Body of pancreas (tissue), 4 donors: ENCODE results near the gene GALNTL6. TPM values are rescaled to one million over a fixed set of nuclear protein-coding genes. Genes with fewer than 3 reads are reported as not detected.

Experiments used
- ATAC-seq: fragments of 150-250 bp; one replicate; pipeline ENCODE4 v1.9.1; 2016
- DNase-seq, 4 donors: peaks; one replicate each; pipeline ENCODE4 v3.0.0-alpha.2; 2019
- H3K27ac ChIP-seq, 4 donors: fragments of 200-600 bp; sonication (generic); 1 replicate in 3 of 4; 2 replicates in 1 of 4; pipeline versions ENCODE4 v1.5.1 to v1.6.1; 2016 to 2019; ENCODE audit warnings: mild to moderate bottlenecking in 1 of 4, mixed read lengths in 1 of 4, moderate library complexity in 1 of 4
- H3K27me3 ChIP-seq, 2 donors: fragments of 200-600 bp; sonication (generic); one replicate each; pipeline ENCODE4 v1.6.0; 2016; ENCODE audit warnings: mild to moderate bottlenecking in 1 of 2
- H3K36me3 ChIP-seq, 2 donors: fragments of 200-600 bp; sonication (generic); replicated peaks in 1 of 2; 2 replicates each; pipeline ENCODE4 v1.5.1; 2016; ENCODE audit warnings: low read depth in 2 of 2; ENCODE audit not compliant: insufficient read depth in 1 of 2
- H3K4me1 ChIP-seq: fragments of 200-600 bp; sonication (generic); one replicate; pipeline ENCODE4 v1.6.0; 2016
- H3K4me3 ChIP-seq, 2 donors: fragments of 200-600 bp; sonication (generic); 1 replicate in 1 of 2; 2 replicates in 1 of 2; pipeline ENCODE4 v1.5.1; 2016 to 2019
- H3K9me3 ChIP-seq, 3 donors: fragments of 200-600 bp; sonication (generic); 1 replicate in 2 of 3; 2 replicates in 1 of 3; pipeline ENCODE4 v1.5.1; 2016
- CTCF ChIP-seq, 7 experiments: fragments of 450-650 bp in 4 of 7; fragments of 200-600 bp in 3 of 7; sonication (generic) in 3 of 7; IDR thresholded peaks; one replicate each; pipeline ENCODE4 v1.5.1; 2016 to 2019; ENCODE audit warnings: antibody characterized with exemption in 7 of 7
- POLR2A ChIP-seq, 3 donors: fragments of 450-650 bp; IDR thresholded peaks; one replicate each; pipeline ENCODE4 v1.6.1; 2016; ENCODE audit warnings: antibody characterized with exemption in 3 of 3, mild to moderate bottlenecking in 2 of 3
- WGBS, 2 donors: methylation state at CpG; one replicate each; pipeline ENCODE4 v1.1.5; 2017; 5-methylcytosine and 5-hydroxymethylcytosine counted together
- intact Hi-C: fragments of 100-400 bp; cut with DNase I; formaldehyde crosslinking; loops from one replicate; pipeline ENCODE4 v1.15.1; 2023
- total RNA-seq, 2 donors: library from RNA; depleted of rRNA; stranded (reverse); fragments of >200 nt; gene quantifications; one replicate each; pipeline ENCODE4 v1.1.0, GENCODE V29; 2016

GALNTL6 gene
- total RNA-seq, 2 donors from 2014 or later: 0.26 TPM; not detected in 1

GRCh38 chr4:171891038-171891437, 77.8 kb downstream of the GALNTL6 start:
- 41 to 49% methylated on average over 2 of the region's 2 CpGs for WGBS, 2 donors

GRCh38 chr4:171896426-171896825, 83.2 kb downstream of the GALNTL6 start:
- Histone ChIP-seq H3K4me1 (no peaks in the 10 kb centered on the region), H3K4me3 (no peak overlapping the region), H3K36me3 (no peaks in the 10 kb centered on the region), H3K9me3 (no peaks in the 10 kb centered on the region), H3K27me3 (no peaks in the 10 kb centered on the region), H3K27ac (no peak overlapping the region)
- DNase-seq (no peak), ATAC-seq (no peak)
- intact Hi-C loops: no loop called here
- no peak for TF ChIP-seq CTCF (IDR thresholded peaks at IDR 0.05)
- no peak for TF ChIP-seq POLR2A (IDR thresholded peaks at IDR 0.05)
- 57 to 59% methylated on average over 3 of the region's 3 CpGs for WGBS, 2 donors

More at GRCh38 chr4:171891038-171891437, 77.8 kb downstream of the GALNTL6 start:
- Histone ChIP-seq H3K27ac (no peak overlapping the region), H3K4me1 (no peaks in the 10 kb centered on the region), H3K4me3 (no peak overlapping the region), H3K36me3 (no peaks in the 10 kb centered on the region), H3K9me3 (no peaks in the 10 kb centered on the region), H3K27me3 (no peaks in the 10 kb centered on the region)
- ATAC-seq (no peak), DNase-seq (no peak)
- TF ChIP-seq CTCF (IDR thresholded peaks at IDR 0.05) (no peak), POLR2A (IDR thresholded peaks at IDR 0.05) (no peak)
- intact Hi-C loops: no loop called here

GRCh38 chr4:171919314-171919713, 106.1 kb downstream of the GALNTL6 start:
- H3K9me3 ChIP-seq: no peaks in the 10 kb centered on the region
- H3K27ac ChIP-seq: no peak overlapping the region
- no peaks in the 10 kb centered on the region for H3K27me3 ChIP-seq
- 39 to 46% methylated on average over 2 of the region's 2 CpGs for WGBS, 2 donors
- H3K4me1 ChIP-seq: no peaks in the 10 kb centered on the region
- TF ChIP-seq POLR2A (IDR thresholded peaks at IDR 0.05): no peak
- no peak for TF ChIP-seq CTCF (IDR thresholded peaks at IDR 0.05)
- intact Hi-C loops: no loop called here
- DNase-seq: no peak
- H3K36me3 ChIP-seq: no peaks in the 10 kb centered on the region
- no peak for ATAC-seq
- no peak overlapping the region for H3K4me3 ChIP-seq

- Histone ChIP-seq H3K4me1 (no peaks in the 10 kb centered on the region), H3K9me3 (no peaks in the 10 kb centered on the region), H3K36me3 (no peaks in the 10 kb centered on the region), H3K27me3 (no peaks in the 10 kb centered on the region), H3K27ac (no peak overlapping the region), H3K4me3 (no peak overlapping the region)
- no peak for ATAC-seq
- intact Hi-C loops: no loop called here
- TF ChIP-seq POLR2A (IDR thresholded peaks at IDR 0.05): no peak
- TF ChIP-seq CTCF (IDR thresholded peaks at IDR 0.05): no peak
- no peak for DNase-seq
- WGBS, 2 donors: 51 to 56% methylated on average over 3 of the region's 3 CpGs
Observed at GRCh38 chr4:171920901-171921300, 107.7 kb downstream of the GALNTL6 start.

- Histone ChIP-seq H3K4me1 (no peaks in the 10 kb centered on the region), H3K27ac (no peak overlapping the region), H3K4me3 (no peak overlapping the region), H3K27me3 (no peaks in the 10 kb centered on the region), H3K36me3 (no peaks in the 10 kb centered on the region), H3K9me3 (no peaks in the 10 kb centered on the region)
- DNase-seq (no peak), ATAC-seq (no peak)
- intact Hi-C loops: no loop called here
- TF ChIP-seq POLR2A (IDR thresholded peaks at IDR 0.05) (no peak), CTCF (IDR thresholded peaks at IDR 0.05) (no peak)
- 51 to 56% methylated on average over 5 of the region's 5 CpGs for WGBS, 2 donors
Observed at GRCh38 chr4:171924746-171925376, 111.7 kb downstream of the GALNTL6 start.
